BJ (cell line): ENCODE data around the gene MEN1. TPM values are rescaled to one million over a fixed set of nuclear protein-coding genes. Genes with fewer than 3 reads are reported as not detected.

Source experiments
- CTCF ChIA-PET: fragments of 350-600 bp; formaldehyde crosslinking; extraction: SDS; loops from one replicate; lab custom pipeline; 2021; ENCODE audit warnings: antibody characterized with exemption, inconsistent platforms; lab: Yijun Ruan, JAX
- POLR2A ChIA-PET: fragments of 300-600 bp; sonication (Branson Sonifier 250); formaldehyde crosslinking; extraction: SDS; loops from one replicate; lab custom pipeline; 2021; ENCODE audit warnings: antibody characterized with exemption; lab: Charles Lee
- DNase-seq: peaks from one replicate; pipeline ENCODE4 v3.0.0-alpha.2; 2011; ENCODE audit warnings: low read depth
- H3K27me3 ChIP-seq: 2 replicates; pipeline ENCODE4 v1.6.0; 2011; ENCODE audit warnings: low read length; ENCODE audit not compliant: control insufficient read depth, insufficient read depth
- H3K36me3 ChIP-seq: 2 replicates; pipeline ENCODE4 v1.5.1; 2011; ENCODE audit warnings: low read length; ENCODE audit not compliant: control insufficient read depth, insufficient read depth
- H3K4me3 ChIP-seq: 2 replicates; pipeline ENCODE4 v1.5.1; 2011; ENCODE audit warnings: low read depth, mild to moderate bottlenecking, control low read depth, low read length
- CTCF ChIP-seq: IDR thresholded peaks from 2 replicates; pipeline ENCODE4 v1.5.1; 2011; ENCODE audit warnings: low read depth, mild to moderate bottlenecking, control low read depth, inconsistent platforms, low read length, moderate library complexity; ENCODE audit not compliant: insufficient read depth
- polyA plus RNA-seq: library from polyadenylated mRNA; depleted of rRNA; stranded (reverse); fragments of >200 nt; gene quantifications from 2 replicates; pipeline ENCODE4 v1.2.3, GENCODE V29; 2011

MEN1 gene
- polyA plus RNA-seq, 1 experiment: 27.8 TPM

DNA sequence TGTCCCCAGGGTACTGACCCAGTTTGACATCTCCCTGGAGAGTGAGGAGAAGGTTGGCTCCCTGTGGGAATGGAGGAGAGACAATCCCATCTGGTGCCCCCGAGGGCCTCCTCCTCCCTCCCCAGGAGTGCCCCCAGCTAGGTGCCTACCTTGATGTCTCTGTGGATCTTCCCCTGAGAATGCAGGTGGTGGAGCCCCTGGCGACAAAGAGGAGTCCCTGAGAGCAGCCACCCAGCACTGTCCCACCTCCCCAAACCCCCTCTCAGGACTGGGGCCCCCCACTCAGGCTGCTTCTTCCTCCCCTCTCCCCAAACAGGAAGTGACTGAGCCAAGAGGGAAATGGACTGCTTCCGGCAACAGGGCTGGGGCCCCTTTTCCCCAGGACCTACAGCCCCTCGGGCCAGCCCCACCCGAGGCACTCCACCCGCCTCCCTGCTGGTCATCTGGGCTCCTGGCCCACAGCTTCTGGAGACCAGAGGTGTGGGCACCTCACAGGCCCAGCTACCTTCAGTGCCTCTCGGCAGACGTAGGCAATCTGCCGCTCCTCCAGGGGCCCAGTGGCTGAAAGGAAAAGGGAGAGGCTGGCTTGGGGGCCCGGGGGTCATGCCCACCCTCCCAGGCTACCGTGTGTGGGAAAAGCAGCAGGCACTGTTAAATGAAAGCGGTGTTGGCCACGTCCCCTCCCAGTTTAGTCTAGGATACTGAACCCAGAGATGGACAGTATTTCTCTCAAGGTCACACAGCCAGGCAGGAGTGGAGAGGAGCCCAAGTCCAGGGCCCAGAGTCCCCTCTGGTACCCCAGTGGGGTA, 8.6 kb downstream of the MEN1 start:
- no peak for TF ChIP-seq CTCF
- DNase-seq: no peak
- Histone ChIP-seq H3K27me3 (no peaks in the 10 kb centered on the region), H3K36me3 (peaks cover 21% of the 10 kb centered on the region), H3K4me3 (peak overlapping the region; percentile 52)
- ChIA-PET POLR2A (no interaction called here), CTCF (no interaction called here)

- no peak for TF ChIP-seq CTCF
- no peak for DNase-seq
- Histone ChIP-seq H3K27me3 (no peaks in the 10 kb centered on the region), H3K4me3 (no peak overlapping the region), H3K36me3 (peaks cover 23% of the 10 kb centered on the region)
- CTCF ChIA-PET: no interaction called here
- POLR2A ChIA-PET: no interaction called here
Observed at GRCh38 chr11:64801158-64801464, 9.2 kb downstream of the MEN1 start.

DNA sequence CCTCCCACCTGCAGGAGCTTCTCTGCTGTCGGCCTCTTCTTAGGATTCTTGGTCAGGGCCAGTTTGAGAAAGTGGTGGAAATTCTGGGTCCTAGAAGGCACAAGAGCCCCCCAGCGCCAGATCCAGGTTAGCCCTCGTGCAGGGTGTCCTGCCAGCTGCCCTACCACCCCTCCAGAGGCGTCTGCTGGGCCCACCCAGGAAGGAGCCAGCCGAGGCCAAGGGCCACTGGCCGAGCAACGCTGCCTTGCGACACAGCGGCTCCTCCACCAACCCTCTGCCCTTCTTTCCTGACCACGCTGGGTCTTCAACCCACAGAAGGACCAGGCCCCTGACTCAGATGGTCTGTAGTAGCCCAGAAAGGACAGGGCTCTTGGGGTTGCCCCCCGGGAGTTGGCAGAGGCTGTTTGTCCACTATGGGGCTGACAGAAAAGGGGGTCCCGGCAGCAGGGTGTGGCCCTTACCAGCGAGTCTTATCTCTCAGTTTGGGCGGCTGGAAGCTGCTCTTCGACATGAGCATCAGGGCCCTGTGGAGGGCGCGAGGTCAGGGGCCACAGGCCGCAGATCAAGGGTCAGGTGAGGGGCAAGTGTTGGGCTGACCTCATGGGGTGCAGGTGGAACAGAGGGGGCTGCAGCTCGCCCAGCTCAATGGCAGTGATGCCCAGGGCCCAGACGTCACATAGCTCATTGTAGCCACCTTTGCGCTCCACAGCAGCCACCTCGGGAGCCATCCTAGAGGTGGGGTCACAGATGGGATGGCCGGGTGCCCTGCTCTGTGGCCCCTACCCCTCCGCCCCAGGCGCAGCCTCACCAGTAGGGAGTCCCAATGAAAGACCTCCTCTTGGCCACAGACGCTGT, 9.8 kb downstream of the MEN1 start:
- ChIA-PET POLR2A (no interaction called here), CTCF (no interaction called here)
- Histone ChIP-seq H3K4me3 (no peak overlapping the region), H3K27me3 (no peaks in the 10 kb centered on the region), H3K36me3 (peaks cover 21% of the 10 kb centered on the region)
- no peak for TF ChIP-seq CTCF
- DNase-seq: no peak

- CTCF ChIA-PET: no interaction called here
- no peaks in the 10 kb centered on the region for H3K27me3 ChIP-seq
- POLR2A ChIA-PET: no interaction called here
- TF ChIP-seq CTCF: no peak
- H3K36me3 ChIP-seq: peaks cover 15% of the 10 kb centered on the region
- no peak overlapping the region for H3K4me3 ChIP-seq
- no peak for DNase-seq
Observed at GRCh38 chr11:64799623-64800302, 10.6 kb downstream of the MEN1 start.

GRCh38 chr11:64799256-64799622, 11.1 kb downstream of the MEN1 start:
- Histone ChIP-seq H3K27me3 (no peaks in the 10 kb centered on the region), H3K4me3 (no peak overlapping the region), H3K36me3 (peaks cover 13% of the 10 kb centered on the region)
- POLR2A ChIA-PET: no interaction called here
- CTCF ChIA-PET: interaction anchor here (1.3 kb wide), 1 partner anchor 13 kb away, joined by 3 read pairs; no protein-coding TSS in a partner anchor
- no peak for TF ChIP-seq CTCF
- no peak for DNase-seq
